Activated CD8-positive, alpha-beta memory T cell treated with anti-CD3 and anti-CD28 coated beads, Interleukin-2, amount 50 U/mL, for 4 hours (primary cell): Measurements from ENCODE around the gene KNCN.

Experiments
- DNase-seq: peaks from one replicate; pipeline ENCODE4 v3.0.0-alpha.2; 2020

KNCN gene

DNA sequence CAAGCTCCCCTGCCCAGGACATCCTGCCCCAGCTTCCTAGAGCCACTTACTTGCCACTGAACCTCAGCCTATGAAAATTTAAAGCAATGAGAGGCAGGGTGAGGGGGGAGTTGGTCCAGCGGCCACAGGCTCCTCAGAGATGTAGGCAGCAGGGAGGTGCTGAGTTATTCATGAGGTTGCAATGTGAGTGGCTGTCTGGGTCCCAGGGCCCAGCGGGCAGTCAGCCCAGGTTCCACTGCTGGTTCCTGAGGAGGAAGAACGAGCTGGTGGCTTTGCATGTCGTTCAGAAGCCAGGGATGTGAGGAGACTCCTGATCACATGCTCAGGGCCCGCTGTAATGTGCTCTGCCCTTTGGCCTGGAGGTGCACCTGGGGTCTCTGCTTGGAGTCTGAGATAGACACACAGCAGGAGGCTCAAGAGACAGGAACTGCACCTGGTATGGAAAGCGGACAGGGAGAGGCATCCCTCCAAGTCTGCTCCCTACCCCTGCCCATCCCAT is at the start of gene KNCN:
KNCN (minus strand) TSS at position 51 of the 499 bp plus-strand sequence. CDS start 432 bp downstream, outside the sequence.
- no peak for DNase-seq

- DNase-seq: no peak
Observed at GRCh38 chr1:46599059-46599970, 47.9 kb upstream of the KNCN start.

DNA sequence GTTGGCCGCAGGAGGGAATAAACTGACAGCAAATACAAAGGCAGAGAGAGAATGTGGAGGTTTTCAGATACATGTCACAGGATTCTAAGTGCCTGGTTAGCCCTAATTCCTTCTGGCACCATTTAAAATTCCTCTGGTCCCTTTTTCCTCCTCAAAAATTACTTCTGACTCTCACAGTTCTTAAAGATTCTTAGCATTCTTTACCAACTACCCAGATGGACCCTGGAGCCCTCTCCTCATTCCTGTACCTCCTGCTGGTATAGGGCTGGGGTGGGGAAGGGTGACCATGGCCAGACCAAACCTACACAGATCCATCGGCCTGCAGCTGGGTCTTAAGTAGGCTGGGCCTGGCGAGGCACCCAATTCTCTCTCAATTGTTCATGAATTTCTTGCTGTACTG is 45.4 kb upstream of the KNCN start:
- no peak for DNase-seq

- no peak for DNase-seq
Observed at GRCh38 chr1:46596036-46596435, 44.6 kb upstream of the KNCN start.

- no peak for DNase-seq
Observed at GRCh38 chr1:46595127-46595526, 43.7 kb upstream of the KNCN start.

GRCh38 chr1:46594063-46594462 is 42.6 kb upstream of the KNCN start:
- DNase-seq: no peak

GRCh38 chr1:46592823-46593222 is 41.4 kb upstream of the KNCN start:
- no peak for DNase-seq

GRCh38 chr1:46589529-46589928 is 38.1 kb upstream of the KNCN start:
- DNase-seq: no peak

DNA sequence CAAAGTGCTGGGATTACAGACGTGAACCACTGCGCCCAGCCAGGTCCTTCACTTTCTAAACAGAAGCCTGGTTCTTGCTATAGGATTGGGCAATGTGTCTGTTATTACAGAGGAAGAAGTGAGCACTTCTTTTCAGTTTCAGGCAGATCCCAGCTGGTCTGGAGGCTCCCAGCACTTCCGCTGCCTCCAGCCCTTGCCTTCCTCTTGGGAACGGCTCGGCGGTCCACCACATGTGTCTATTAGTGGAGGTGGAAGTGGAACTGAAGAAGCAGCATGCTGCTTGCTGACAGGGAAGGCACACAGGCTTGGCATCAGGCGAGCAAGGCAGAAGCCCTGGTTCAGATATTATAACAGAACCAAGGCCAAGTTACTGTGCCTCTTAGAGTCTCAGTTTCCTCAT is 35.6 kb upstream of the KNCN start:
- DNase-seq: no peak

DNA sequence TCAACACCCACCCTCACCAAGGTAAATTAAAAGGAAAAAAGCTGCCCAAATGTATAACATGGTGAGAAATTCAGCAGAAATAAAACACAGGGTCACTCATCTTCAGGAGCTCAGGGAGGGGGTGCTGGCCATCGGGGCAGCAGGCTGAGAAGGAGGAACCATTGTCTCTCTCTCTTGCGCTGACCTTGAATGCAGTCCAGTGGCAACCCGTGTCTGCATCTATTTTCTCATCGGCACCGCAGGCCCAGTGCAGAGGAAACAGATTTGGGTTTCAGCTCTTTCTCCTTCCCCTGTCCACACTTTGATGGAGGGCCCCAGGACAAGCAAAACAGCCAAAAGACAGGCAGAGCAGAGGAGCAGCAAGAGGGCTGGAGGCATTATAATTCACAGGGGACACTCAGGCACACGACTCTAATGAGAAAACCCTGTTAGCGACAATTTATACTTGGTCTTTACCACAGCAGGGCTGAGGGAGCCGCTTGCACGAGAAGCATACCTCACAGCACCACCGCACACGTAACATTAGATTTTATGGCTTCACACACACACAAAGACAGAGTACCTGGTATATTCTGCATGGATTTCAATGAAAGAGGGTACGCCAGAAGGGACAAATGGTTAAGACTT is 34.0 kb upstream of the KNCN start:
- DNase-seq: no peak

DNA sequence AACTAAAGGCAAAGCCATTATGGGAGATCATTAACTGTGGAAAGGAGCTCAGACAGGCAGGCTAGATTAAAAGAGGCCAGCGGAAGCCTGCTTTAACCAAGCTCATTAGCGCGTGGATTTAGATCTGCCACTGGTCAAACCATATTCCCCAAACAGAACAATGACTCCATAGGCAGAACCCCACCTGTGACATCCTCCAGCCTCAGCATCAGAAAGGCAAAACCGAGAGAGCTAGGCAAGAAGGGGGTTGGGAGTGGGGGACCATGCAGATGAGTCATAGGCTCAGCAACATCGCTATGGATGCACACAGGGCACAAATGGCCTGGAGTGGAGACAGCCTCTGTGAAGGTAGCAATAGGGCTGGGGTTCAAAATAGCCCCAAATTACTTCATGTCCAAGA is 32.0 kb upstream of the KNCN start:
- no peak for DNase-seq

GRCh38 chr1:46582972-46583371 is 31.5 kb upstream of the KNCN start:
- no peak for DNase-seq

DNA sequence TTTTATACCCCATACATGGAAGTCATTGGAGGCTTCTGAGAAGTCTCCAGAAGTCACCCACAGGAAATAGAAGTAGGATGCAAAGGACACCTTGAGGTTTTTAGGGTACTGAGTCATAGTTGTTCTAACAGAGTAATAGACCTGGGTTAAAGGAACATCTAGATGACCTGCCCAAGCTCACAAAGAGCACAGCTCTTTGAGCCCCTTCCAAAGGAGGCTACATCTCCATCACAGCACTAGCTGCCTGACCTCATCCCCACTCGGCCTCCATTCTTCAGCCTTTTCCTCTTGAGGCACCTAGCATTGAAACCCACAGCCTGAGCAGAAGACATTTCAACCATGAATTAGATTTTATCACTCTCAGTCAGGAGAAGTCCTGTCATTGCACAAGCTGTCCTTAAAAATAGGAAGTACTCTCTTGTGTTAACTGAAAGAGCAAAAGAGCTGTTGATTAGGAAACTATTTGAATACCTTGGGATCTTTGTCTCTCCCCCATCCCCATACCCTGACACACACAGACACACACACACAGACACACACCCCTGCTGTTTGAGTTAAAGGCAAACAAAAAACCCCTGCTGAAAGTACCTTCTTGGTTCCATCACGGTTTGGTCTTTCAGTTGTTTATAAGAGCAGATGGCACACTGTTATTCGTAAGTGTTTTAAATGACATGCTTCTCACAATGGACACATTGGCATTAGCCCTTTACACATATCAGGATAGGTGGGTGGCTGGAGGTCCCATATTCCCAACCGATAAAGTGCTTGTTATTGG is 30.4 kb upstream of the KNCN start:
- DNase-seq: no peak

DNA sequence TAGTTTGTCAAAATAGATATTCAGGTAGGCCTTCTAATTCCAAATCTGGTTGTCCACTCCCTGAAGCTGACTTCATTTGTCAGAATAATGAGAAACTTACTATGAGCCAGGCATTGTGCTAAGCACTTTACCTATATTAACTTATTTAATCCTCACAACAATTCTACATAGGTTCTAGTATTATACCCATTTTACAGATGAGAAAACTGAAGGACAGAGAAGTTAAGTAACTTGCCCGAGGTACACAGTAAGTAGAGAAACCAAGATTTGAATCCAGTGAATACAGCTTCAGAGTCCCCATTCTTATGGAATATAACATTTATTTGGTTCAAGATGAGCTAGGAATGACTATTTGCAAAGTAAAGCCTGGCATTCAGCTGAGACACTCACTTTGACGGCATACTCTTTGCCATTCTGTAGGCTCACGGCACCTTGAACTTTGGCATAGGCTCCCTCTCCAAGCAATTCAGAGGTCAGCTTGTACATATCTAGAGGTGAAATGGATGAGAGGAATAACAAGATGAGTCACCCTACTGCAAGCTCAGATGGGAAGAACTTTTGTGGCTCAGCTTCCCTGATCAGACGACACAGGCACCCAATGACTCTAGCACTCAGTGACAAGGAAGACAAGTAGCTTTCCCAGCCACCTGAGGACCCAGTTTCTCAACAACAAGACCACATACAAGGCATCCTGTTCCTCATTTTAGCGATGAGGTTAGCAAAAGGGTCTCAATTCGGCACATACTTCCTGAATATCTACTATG is 28.9 kb upstream of the KNCN start:
- DNase-seq: no peak

DNA sequence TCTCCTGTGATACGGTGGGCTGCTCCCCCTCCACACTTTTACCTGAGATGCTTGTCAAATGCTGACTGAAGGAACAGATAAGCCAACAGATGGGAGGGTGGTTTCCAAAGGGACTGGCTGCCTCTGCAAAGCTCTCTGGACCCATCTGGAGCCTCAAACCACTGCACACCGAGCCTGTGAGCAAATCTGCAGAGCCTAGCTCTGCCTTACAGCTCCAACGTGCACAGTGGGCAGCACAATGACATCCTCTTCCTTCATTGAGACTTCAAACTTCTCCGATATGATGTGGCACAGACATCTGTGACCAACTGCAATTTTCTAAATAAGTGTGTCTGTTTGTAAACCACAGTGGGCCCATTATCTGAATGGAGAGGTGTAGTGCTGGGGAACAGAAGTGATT is 26.2 kb upstream of the KNCN start:
- no peak for DNase-seq

GRCh38 chr1:46576596-46576995 is 25.1 kb upstream of the KNCN start:
- no peak for DNase-seq

GRCh38 chr1:46575778-46576177 is 24.3 kb upstream of the KNCN start:
- no peak for DNase-seq

DNA sequence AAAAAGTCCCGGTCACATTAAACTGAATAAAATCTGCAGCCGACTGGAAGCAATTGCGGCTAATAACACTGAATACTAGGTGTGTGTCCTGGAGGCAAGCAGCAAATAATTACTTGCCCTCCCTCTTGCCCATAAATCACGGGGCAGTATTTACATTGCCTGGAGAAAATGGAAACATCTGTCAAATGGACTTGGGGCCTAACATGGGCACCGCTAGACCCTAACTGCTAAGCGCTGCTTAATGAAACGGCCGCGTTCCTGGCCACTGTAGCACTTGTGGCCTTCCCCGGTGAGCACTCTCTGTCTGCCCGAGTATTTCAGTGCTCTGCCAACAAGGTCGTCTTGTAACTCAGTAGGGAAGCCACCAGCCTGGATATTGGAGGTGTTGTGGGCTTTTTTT is 23.9 kb upstream of the KNCN start:
- DNase-seq: no peak

DNA sequence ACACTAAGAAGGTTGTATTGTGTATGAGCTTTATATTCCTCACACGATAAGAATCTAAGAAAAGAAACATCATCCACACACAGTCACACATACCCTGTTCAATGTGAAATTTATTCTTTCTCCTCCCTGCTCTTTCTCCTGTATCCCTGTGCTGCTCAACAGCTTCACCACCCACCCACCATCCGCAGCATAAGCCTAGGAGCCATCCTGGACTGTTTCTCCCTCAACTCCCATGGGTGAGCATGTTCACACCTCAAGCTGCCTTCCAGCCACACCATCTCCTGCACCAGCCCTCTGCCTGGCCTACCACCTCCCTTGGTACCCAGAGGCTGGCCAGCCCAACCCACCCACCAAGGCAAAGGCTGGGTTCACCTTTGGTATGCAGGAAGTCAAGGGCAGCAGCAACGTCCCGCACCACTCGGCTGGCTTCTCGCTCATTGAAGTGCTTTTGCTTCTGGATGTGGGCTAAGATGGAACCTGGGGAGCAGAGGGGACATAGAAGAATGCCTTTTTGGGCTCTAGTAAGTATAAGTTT is 20.3 kb upstream of the KNCN start:
- no peak for DNase-seq

DNA sequence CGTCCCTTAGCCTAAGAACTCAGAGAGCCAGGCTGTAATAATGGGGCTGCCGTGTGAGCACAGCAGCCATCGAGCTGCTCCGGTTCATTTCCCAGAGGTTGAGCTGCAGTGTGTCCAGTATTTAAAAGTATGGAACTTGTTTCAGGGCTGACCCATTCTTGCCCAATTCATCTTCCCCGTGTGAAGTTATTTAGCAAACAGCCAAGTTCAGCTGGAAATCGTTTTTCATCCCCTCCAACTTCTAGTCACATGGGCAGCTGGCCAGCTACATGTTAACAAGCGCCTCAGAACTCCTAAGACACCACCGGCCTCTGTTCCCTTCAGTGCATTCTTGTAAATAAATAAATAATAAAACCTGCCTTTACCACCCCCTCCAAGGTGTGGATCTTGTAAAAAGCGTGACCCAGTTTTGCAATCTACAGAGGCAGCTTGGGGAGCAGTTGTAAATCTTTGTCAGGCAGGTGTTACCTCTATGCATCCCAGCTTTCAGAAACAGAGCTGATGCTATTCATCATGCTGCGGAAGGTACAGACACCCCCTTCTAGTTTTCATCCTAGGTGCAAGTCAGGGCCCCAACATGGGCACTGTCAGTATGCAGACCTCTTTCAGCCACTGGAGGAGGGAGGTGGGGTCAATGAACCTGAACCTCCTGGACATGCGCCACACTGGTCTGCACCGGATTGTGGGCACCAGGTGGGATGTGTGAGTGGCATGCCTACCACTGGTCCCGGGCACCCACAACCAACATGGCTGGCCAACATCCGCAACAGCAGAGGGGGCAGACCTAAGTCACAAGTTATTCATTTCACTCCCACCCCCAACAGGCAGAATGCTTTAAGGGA is 18.7 kb upstream of the KNCN start:
- DNase-seq: no peak

DNA sequence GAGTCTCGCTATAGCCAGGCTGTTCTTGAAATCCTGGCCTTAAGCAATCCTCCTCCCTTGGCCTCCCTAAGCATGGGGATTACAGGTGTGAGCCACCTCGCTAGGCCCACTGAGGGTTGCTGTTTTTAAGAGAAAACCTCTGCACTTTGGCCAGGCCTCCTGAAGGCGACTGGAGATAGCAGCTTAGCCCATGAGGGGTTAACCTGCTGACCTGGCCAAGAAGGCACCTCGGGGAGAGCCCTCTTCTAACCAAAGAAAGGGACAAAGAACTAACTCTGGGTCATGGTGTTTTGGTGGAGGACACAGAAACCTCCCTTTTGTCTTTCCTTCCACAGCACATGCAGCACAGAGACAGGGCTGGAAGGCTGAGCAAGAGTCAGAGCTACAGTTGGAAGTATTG is 17.7 kb upstream of the KNCN start:
- no peak for DNase-seq
